NB4 (cell line): Measurements from ENCODE around the gene FOXP2.

Experiments
- POLR2A ChIP-seq: IDR thresholded peaks from 2 replicates; pipeline ENCODE4 v1.6.1; 2011; ENCODE audit warnings: mild to moderate bottlenecking; ENCODE audit not compliant: insufficient read length; ENCODE audit errors: extremely low read depth
- TF ChIP-seq, protein P1 (sequence below): IDR thresholded peaks from one replicate; pipeline ENCODE4 v1.5.1; 2012; ENCODE audit warnings: low read depth, low read length
- TF ChIP-seq, protein P2 (sequence below): IDR thresholded peaks from 2 replicates; pipeline ENCODE4 v1.6.1; 2011; ENCODE audit warnings: low read depth, low read length

DNA sequence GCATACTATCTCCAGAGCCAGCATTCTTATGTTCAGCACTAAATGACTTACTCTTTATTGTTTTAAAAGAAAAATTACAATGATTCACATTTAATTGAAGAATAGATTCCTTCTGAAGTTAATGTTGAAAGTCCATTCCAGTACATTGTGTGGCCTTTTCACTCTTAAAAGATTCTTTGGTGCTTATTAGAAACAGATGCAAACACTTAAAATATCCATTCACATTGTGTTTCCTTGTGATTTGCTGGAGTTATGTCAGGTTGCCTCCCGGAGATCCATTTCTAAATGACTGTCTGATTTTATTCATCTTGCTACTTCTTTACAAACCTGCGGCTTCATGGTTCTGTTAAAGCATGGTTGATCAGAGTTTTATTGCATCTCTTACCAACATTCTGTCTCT, 152.8 kb downstream of the FOXP2 start:
- TF ChIP-seq, protein P1, sequence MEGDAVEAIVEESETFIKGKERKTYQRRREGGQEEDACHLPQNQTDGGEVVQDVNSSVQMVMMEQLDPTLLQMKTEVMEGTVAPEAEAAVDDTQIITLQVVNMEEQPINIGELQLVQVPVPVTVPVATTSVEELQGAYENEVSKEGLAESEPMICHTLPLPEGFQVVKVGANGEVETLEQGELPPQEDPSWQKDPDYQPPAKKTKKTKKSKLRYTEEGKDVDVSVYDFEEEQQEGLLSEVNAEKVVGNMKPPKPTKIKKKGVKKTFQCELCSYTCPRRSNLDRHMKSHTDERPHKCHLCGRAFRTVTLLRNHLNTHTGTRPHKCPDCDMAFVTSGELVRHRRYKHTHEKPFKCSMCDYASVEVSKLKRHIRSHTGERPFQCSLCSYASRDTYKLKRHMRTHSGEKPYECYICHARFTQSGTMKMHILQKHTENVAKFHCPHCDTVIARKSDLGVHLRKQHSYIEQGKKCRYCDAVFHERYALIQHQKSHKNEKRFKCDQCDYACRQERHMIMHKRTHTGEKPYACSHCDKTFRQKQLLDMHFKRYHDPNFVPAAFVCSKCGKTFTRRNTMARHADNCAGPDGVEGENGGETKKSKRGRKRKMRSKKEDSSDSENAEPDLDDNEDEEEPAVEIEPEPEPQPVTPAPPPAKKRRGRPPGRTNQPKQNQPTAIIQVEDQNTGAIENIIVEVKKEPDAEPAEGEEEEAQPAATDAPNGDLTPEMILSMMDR: no peak
- TF ChIP-seq POLR2A: no peak
- TF ChIP-seq, protein P2, sequence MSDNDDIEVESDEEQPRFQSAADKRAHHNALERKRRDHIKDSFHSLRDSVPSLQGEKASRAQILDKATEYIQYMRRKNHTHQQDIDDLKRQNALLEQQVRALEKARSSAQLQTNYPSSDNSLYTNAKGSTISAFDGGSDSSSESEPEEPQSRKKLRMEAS: no peak
